Panc1 (cell line): ENCODE data around the gene HTR3E. TPM values are rescaled to one million over a fixed set of nuclear protein-coding genes. Genes with fewer than 3 reads are reported as not detected.
"Not testable (repeated sequence)": the region's sequence is repeated elsewhere in the genome, so short reads cannot be mapped to it uniquely, and the experiment has no call there.

Experiments used
- ATAC-seq: fragments of 200-7000 bp; cut with Tn5 transposase; 2 replicates; pipeline ENCODE4 v1.9.1; 2020; ENCODE audit warnings: mild to moderate bottlenecking, moderate library complexity
- BruUV-seq: library from RNA; stranded (reverse); fragments of 400-500 nt; replicated peaks from 2 replicates; lab custom pipeline; 2021; lab: Mats Ljungman, UMichigan
- CTCF ChIA-PET: fragments of 300-600 bp; sonication (Branson Sonifier 250); formaldehyde crosslinking; loops from one replicate; lab custom pipeline; 2022; ENCODE audit warnings: antibody characterized with exemption; lab: Charles Lee
- POLR2A ChIA-PET: fragments of 300-600 bp; sonication (Branson Sonifier 250); formaldehyde crosslinking; loops from one replicate; lab custom pipeline; 2022; ENCODE audit warnings: antibody characterized with exemption; lab: Charles Lee
- DNase-seq: peaks from one replicate; pipeline ENCODE4 v3.0.0-alpha.2; 2010; ENCODE audit warnings: low read depth, low spot score
- H3K27ac ChIP-seq: 2 replicates; pipeline ENCODE4 v1.5.1; 2011; ENCODE audit warnings: mild to moderate bottlenecking, low read length, inconsistent platforms
- H3K27me3 ChIP-seq: fragments of 200-500 bp; sonication (Bioruptor generic); 2 replicates; pipeline ENCODE4 v1.6.0; 2014; ENCODE audit warnings: low read length, inconsistent platforms; ENCODE audit not compliant: control insufficient read depth, insufficient read depth
- H3K36me3 ChIP-seq: fragments of 200-500 bp; sonication (Bioruptor generic); 2 replicates; pipeline ENCODE4 v1.5.1; 2014; ENCODE audit warnings: inconsistent platforms, mild to moderate bottlenecking, low read length, moderate library complexity; ENCODE audit not compliant: control insufficient read depth, insufficient read depth
- H3K4me1 ChIP-seq: 2 replicates; pipeline ENCODE4 v1.5.1; 2011; ENCODE audit warnings: inconsistent platforms, mild to moderate bottlenecking, low read length, moderate library complexity; ENCODE audit not compliant: control insufficient read depth, insufficient read depth
- H3K4me3 ChIP-seq, 2 experiments: 2 replicates each; pipeline ENCODE4 v1.5.1; 2011 to 2012; ENCODE audit warnings: low read depth in 2 of 2, low read length in 2 of 2, mild to moderate bottlenecking in 2 of 2, inconsistent platforms in 1 of 2, moderate library complexity in 1 of 2
- H3K9me3 ChIP-seq: fragments of 200-500 bp; sonication (Bioruptor generic); 2 replicates; pipeline ENCODE4 v1.5.1; 2014; ENCODE audit warnings: low read depth, mild to moderate bottlenecking, inconsistent platforms, low read length, moderate library complexity; ENCODE audit not compliant: control insufficient read depth, insufficient read depth
- POLR2AphosphoS5 ChIP-seq: IDR thresholded peaks from 2 replicates; pipeline ENCODE4 v1.6.1; 2012; ENCODE audit warnings: mild to moderate bottlenecking, low read depth, low read length, moderate library complexity
- SIN3A ChIP-seq: IDR thresholded peaks from 2 replicates; pipeline ENCODE4 v1.6.1; 2012; ENCODE audit warnings: low read depth, mild to moderate bottlenecking, low read length, moderate library complexity, borderline replicate concordance; ENCODE audit not compliant: insufficient read depth
- TCF7L2 ChIP-seq: IDR thresholded peaks from 2 replicates; pipeline ENCODE4 v1.6.1; 2011; ENCODE audit warnings: mild to moderate bottlenecking, low read depth, low read length, inconsistent platforms
- in situ Hi-C: cut with HindIII; loops from 2 replicates; pipeline ENCODE4 v1.10.0; 2016; ENCODE audit warnings: low sequenced_read_pairs, low pct_unique_long_range_greater_than_20kb
- intact Hi-C: fragments of 100-400 bp; cut with micrococcal nuclease; formaldehyde crosslinking; loops from one replicate; pipeline ENCODE4 v1.10.0; 2022; ENCODE audit not compliant: unreplicated experiment
- total RNA-seq: library from RNA; stranded (reverse); gene quantifications from one replicate; pipeline ENCODE4 v1.2.1, GENCODE V29; 2021; ENCODE audit not compliant: unreplicated experiment
- TF ChIP-seq, protein P1 (sequence below), 2 experiments: IDR thresholded peaks; 2 replicates each; pipeline ENCODE4 v1.6.1; 2011 to 2012; ENCODE audit warnings: low read depth in 2 of 2, control low read depth in 1 of 2, low read length in 1 of 2, mild to moderate bottlenecking in 1 of 2, moderate library complexity in 1 of 2; ENCODE audit not compliant: insufficient read depth in 1 of 2
- TF ChIP-seq, protein P2 (sequence below): fragments of 450-650 bp; IDR thresholded peaks from 2 replicates; pipeline ENCODE4 v1.5.1; 2017; ENCODE audit warnings: mild to moderate bottlenecking

The HTR3E gene
- total RNA-seq, 1 experiment from 2014 or later = not detected

GRCh38 chr3:184067573-184068055 lies 29.2 kb upstream of the HTR3E start:
- intact Hi-C loops (no loop called here), in situ Hi-C loops (no loop called here)
- Histone ChIP-seq H3K9me3 (no peaks in the 10 kb centered on the region), H3K4me3 (no peak overlapping the region), H3K27ac (no peak overlapping the region), H3K36me3 (no peaks in the 10 kb centered on the region), H3K27me3 (no peaks in the 10 kb centered on the region; the same call in 1 of the 2 replicates), H3K4me1 (no peaks in the 10 kb centered on the region)
- DNase-seq (no peak), ATAC-seq (0 out of 2 replicates have a peak, but pooled peaks have one; percentile 21)
- BruUV-seq = no TSS peak
- CTCF ChIA-PET = no interaction called here
- TF ChIP-seq, protein P1, sequence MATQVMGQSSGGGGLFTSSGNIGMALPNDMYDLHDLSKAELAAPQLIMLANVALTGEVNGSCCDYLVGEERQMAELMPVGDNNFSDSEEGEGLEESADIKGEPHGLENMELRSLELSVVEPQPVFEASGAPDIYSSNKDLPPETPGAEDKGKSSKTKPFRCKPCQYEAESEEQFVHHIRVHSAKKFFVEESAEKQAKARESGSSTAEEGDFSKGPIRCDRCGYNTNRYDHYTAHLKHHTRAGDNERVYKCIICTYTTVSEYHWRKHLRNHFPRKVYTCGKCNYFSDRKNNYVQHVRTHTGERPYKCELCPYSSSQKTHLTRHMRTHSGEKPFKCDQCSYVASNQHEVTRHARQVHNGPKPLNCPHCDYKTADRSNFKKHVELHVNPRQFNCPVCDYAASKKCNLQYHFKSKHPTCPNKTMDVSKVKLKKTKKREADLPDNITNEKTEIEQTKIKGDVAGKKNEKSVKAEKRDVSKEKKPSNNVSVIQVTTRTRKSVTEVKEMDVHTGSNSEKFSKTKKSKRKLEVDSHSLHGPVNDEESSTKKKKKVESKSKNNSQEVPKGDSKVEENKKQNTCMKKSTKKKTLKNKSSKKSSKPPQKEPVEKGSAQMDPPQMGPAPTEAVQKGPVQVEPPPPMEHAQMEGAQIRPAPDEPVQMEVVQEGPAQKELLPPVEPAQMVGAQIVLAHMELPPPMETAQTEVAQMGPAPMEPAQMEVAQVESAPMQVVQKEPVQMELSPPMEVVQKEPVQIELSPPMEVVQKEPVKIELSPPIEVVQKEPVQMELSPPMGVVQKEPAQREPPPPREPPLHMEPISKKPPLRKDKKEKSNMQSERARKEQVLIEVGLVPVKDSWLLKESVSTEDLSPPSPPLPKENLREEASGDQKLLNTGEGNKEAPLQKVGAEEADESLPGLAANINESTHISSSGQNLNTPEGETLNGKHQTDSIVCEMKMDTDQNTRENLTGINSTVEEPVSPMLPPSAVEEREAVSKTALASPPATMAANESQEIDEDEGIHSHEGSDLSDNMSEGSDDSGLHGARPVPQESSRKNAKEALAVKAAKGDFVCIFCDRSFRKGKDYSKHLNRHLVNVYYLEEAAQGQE (IDR thresholded peaks at IDR 0.05; ENCODE audit: insufficient read depth in 1 of 2, low read depth in 2 of 2, low read length in 1 of 2) = no peak
- no peak for TF ChIP-seq TCF7L2
- TF ChIP-seq, protein P2, sequence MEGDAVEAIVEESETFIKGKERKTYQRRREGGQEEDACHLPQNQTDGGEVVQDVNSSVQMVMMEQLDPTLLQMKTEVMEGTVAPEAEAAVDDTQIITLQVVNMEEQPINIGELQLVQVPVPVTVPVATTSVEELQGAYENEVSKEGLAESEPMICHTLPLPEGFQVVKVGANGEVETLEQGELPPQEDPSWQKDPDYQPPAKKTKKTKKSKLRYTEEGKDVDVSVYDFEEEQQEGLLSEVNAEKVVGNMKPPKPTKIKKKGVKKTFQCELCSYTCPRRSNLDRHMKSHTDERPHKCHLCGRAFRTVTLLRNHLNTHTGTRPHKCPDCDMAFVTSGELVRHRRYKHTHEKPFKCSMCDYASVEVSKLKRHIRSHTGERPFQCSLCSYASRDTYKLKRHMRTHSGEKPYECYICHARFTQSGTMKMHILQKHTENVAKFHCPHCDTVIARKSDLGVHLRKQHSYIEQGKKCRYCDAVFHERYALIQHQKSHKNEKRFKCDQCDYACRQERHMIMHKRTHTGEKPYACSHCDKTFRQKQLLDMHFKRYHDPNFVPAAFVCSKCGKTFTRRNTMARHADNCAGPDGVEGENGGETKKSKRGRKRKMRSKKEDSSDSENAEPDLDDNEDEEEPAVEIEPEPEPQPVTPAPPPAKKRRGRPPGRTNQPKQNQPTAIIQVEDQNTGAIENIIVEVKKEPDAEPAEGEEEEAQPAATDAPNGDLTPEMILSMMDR = no peak
- no peak for TF ChIP-seq SIN3A
- TF ChIP-seq POLR2AphosphoS5 = no peak
- POLR2A ChIA-PET = no interaction called here

DNA sequence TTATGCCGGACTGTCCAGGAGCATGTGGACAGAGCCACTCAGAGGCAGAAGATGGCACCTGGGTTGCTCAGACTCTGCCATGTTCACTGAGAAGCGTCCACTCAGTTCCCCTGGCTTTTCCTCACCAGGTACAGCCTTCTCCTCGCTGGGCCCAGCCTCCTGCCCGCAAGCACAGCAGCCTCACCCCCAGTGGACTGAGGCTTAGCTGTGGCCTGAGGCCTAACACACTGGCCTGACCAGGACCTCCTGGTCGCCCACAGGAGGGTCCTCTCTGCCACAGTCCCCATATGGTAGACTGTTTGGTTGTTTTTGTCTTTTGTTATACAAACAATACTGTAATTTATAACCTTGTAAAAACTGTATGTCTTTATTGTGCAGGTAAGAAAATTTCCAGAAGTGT lies 28.5 kb upstream of the HTR3E start:
- H3K36me3 ChIP-seq = no peaks in the 10 kb centered on the region
- H3K27ac ChIP-seq = no peak overlapping the region
- DNase-seq (no peak), ATAC-seq (no peak; the same call in 1 of the 2 replicates)
- CTCF ChIA-PET = no interaction called here
- no peaks in the 10 kb centered on the region for H3K9me3 ChIP-seq
- in situ Hi-C loops = no loop called here
- no TSS peak for BruUV-seq
- H3K27me3 ChIP-seq = no peaks in the 10 kb centered on the region; the same call in 1 of the 2 replicates
- no peak overlapping the region for H3K4me3 ChIP-seq
- POLR2A ChIA-PET = no interaction called here
- TF ChIP-seq SIN3A (no peak), TCF7L2 (no peak), POLR2AphosphoS5 (no peak)
- TF ChIP-seq, protein P1 (IDR thresholded peaks at IDR 0.05; ENCODE audit: insufficient read depth in 1 of 2, low read depth in 2 of 2, low read length in 1 of 2) = no peak
- TF ChIP-seq, protein P2 = no peak
- intact Hi-C loops = no loop called here
- no peaks in the 10 kb centered on the region for H3K4me1 ChIP-seq

DNA sequence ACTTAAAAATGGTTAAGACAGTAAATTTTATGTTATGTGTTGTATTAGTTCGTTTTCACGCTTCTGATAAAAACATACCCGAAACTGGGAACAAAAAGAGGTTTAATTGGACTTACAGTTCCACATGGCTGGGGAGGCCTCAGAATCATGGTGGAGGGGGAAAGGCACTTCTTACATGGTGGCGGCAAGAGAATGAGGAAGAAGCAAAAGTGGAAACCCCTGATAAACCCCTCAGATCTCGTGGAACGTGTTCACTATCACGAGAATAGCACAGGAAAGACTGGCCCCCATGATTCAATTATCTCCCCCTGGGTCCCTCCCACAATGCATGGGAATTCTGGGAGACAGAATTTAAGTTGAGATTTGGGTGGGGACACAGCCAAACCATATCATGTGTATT lies 25.7 kb upstream of the HTR3E start:
- H3K9me3 ChIP-seq, H3K36me3 ChIP-seq, H3K27me3 ChIP-seq, H3K27ac ChIP-seq, H3K4me3 ChIP-seq, ATAC-seq, CTCF ChIA-PET, POLR2A ChIA-PET, in situ Hi-C loops, intact Hi-C loops, BruUV-seq, DNase-seq, H3K4me1 ChIP-seq: not testable (repeated sequence)
